GM19328 (cell line): ENCODE data around the gene RPL19.
A peak's percentile ranks its signal among the peaks of the same experiment; 100 is the strongest.
"Not testable (repeated sequence)": the region's sequence is repeated elsewhere in the genome, so short reads cannot be mapped to it uniquely, and the experiment has no call there.

Experiments
- ATAC-seq: cut with Tn5 transposase; IDR thresholded peaks from one replicate; pipeline ENCODE4 v1.9.1; 2021; ENCODE audit warnings: mild to moderate bottlenecking, moderate library complexity; ENCODE audit not compliant: unreplicated experiment

The RPL19 gene

DNA sequence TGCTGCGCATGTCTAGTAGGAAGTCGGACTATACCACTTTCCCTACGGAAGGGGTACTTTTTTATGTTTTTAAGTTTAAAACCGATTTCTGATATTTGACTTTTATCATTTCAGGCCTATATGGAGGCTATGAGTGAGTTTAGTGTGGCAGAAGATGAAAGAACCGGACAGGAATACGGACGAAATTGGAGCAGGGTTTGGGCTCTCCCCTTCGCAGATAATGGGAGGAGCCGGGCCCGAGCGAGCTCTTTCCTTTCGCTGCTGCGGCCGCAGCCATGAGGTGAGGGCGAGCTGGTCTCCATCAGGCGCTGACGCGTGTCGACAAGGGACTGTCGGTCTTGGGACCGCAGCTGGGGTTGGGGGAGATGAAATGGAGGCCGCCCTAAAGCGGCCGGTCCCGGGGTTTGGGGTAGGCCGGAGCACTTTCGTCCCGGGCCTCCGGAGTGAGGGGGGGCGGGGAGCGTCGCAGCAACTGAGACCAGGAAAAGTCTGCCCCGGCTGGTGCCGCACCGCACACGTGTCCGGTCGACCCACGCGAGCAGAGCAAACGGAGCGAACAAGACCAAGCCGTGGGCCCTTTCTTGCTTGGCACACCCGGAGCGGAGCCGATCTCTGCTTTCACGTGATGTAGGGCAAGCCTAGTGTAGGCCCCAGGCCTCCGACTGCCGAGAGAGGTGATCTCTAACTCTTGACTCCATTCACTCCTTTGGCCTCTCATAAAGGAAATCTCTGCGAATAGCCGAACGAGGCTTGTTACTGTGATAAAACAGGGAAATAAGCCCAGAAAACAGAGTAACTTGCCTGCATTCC, at the start of gene RPL19:
RPL19 (plus strand) TSS at position 214 of the 810 bp plus-strand sequence; CDS start at position 276, 62 bp downstream.
- peak; percentile 56 for ATAC-seq

DNA sequence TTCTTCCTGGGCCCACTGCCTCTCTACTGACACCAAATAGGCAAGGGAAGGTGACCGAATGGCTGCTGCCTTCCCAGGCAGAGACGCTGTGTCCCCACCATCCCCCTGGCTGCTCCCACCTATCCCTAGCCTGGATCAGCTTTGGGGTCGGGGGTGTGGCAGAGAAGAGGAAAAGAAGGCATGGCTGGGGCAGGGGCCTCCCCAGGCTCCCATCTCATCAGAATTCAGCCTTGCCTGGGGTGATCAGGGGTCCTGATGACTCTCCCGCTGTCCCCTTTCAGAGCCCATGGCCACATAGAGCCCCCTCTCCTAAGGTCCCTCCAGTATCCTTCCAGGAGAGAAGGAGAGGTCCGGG, 49.3 kb upstream of the RPL19 start:
- ATAC-seq: no peak

DNA sequence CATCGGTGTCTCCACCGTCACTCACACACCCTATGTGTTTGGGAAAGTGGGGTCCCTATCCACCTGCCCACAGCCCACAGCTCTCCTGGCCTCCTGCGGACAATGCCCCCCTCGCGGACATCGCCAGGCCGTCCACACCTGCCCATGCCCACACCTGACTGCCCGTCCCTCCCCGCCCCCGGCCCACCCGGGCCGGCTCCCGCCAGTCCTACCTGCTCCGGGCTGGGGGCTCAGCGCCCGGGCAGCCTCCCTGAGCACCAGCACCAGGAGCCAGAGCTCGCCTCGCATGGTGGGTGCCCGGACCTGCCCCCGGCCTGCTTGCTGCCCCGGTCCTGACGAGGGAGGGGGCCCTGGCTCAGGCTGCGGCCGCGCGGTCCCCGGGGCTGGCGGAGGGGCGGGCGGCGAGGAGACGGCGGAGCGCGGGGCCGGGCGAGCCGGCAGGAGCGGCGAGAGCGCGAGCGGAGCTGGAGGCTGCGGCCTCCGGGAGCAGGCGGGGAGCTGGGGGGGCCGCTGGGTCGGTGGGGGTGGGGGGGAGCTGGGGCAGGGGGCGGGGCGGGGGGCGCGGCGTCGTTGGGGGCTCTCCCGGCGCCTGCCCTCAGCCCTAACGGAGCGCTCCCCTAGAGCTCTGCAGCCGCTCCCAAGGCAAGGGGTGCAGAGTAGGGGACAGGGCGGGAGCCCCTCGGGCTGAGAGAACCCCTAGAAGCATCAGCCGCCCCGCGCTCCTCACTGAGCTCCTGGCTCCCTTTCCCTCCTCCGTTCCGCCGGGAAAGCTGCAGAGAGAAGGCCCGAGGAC, 48.7 kb upstream of the RPL19 start, which contains the start of gene PLXDC1:
PLXDC1 (minus strand) TSS at position 488 of the 793 bp plus-strand sequence; CDS start at position 288, 200 bp downstream.
- no peak for ATAC-seq

DNA sequence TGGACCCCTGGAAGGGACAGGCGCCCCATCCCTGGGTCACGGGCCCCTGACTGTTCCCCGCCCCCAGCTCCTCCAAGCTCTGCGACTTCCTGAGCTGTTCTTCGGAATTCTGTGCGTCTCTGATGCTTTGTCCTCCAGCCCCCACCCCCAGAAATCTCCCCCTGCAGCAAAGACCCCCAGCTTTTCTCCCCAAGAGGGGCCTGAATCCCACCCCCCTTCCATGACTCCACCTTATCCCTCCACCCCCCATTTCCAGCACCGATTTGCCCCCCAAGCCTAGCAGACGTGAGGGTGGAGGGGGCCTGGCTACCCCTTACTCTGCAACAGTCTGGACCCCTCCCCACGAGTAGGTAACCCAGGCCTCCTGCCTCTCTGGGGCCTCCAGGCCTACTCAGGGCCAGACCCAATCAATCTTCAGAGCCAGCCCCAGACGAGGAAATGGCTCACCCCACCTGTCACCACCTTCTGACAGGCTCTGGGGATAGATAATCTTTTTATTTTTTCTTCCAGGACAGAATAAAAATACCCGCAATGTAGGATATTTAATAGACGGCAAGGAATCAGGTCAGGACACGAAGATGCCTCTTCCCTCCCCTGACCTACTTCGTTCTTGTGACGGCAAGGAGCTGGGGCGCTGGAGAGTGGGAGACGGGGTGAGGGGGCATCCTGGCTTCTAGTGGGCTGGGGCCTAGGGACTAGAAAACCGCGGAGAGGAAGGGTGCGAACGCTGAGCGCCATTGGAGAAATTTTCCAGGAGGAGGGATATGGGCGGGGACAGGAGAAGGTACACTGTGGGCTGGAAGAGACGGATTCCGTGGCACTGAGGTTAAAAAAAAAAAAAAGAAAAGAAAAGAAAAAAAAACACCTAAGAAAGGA, 47.9 kb upstream of the RPL19 start:
- ATAC-seq: no peak

DNA sequence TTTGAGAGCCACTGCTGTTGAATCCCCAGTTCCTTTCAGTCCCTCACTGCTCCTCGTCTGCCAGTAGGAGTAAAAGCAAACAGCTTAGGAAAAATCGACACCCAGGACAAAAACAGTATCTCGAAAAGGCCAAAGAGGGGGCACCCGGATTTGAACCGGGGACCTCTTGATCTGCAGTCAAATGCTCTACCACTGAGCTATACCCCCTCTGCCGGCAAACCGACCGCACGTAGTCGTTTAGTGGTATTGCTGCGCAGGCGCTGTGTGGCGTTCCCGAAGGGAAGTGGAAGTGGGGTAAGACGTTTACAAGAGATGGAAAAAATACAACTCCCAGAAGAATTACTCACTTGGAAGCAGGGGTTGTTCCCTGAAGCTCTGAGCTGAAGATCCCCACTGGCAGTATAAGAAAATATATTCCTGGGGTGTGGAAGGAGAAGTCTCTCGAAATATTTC, 46.5 kb upstream of the RPL19 start:
- no peak for ATAC-seq

DNA sequence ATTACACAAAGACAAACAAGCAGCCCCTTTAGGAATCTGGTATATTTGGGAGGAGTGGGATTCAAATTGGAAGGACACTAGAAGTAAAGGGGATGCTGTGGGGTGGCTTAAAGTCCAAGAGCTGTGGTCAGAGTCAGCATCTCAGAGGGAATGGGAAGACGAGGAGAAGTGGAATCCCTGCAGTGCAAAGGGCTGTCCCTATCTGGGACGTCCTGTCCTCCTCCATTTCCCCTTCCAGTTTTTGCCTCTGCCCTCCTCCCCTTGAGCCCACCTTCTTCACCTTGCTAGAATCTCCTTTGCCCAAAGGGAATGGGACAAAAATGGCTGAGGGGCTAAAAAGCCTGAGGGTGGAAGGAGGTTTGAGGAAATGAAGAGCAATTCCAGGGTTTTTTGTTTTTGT, 44.4 kb upstream of the RPL19 start:
- no peak for ATAC-seq

DNA sequence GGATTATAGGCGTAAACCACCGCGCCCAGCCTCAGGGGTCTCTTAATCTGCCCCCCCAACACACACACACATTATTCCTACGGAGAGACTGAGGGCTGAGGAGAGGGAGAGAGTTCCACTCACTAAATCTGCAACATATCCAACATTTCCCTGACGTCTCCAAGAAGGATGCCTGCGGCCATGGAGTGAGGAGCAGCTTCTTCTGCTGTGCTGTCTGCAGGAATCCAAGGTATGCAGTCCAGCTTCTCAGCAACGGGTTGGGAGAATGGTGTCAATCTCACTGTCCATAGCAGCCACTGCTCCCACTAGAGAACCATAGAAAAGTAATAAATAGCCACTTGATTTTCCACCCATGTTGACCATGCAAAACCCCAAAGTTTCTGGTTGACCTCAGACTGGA, 43.6 kb upstream of the RPL19 start:
- no peak for ATAC-seq

DNA sequence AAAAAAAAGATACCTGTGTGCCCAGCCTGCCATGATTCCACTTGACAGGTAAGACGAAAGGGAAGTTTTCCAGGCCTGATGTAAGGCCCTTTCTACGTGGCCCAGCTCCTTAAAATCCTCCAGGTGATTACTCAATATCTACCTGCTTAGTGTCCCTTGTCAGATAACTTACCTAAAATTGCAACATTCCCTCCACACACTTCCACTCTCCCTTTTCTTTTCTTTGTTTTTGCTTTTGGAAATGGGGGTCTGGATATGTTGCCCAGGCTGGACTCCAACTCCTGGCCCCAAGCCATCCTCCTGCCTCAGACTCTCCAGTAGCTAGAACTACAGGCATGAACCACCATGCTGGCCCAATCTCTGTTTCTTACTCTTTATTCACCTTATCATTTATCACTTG, 41.5 kb upstream of the RPL19 start:
- ATAC-seq: no peak

DNA sequence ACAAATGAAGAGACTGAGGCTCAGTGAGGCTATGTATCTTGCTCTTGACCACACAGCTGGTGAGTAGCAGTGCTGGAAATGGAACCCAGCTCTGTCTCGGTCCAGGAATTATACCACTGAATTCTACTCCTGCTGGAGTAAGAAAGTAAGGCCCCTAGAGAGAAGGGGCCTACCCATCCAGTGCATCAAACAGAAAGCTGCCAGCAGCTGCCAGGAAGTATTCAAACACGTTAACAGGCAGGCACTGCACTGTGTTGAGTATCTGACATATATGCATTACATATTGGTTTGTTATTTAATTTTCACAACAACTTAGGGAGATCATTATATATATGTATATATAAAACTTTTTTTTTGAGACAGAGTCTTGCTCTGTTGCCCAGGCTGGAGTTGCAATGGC, 38.1 kb upstream of the RPL19 start:
- ATAC-seq: no peak

DNA sequence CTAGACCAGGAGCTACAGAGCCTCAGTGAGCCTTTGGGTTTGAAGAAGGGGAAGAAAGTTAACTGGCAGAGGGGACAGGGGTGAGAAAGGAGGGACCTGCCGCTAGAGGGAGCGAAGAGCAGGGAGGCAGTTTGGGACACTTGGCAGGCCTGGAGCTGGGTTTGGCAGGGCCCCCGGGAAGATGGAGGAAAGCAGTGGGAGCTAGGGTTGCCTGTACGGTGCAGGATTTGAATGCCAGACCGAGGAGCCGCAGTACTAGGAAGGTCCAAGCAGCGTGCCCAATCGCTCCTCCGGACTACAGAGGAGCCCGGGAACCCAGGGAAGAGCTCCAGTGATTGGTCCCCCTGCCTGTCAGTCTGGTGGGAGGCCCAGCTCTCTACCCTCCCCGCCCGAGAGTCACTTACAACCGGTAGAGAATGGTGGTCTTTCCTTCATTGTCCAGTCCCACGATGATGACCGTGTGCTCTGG, 35.4 kb upstream of the RPL19 start:
- ATAC-seq: peak; percentile 70

DNA sequence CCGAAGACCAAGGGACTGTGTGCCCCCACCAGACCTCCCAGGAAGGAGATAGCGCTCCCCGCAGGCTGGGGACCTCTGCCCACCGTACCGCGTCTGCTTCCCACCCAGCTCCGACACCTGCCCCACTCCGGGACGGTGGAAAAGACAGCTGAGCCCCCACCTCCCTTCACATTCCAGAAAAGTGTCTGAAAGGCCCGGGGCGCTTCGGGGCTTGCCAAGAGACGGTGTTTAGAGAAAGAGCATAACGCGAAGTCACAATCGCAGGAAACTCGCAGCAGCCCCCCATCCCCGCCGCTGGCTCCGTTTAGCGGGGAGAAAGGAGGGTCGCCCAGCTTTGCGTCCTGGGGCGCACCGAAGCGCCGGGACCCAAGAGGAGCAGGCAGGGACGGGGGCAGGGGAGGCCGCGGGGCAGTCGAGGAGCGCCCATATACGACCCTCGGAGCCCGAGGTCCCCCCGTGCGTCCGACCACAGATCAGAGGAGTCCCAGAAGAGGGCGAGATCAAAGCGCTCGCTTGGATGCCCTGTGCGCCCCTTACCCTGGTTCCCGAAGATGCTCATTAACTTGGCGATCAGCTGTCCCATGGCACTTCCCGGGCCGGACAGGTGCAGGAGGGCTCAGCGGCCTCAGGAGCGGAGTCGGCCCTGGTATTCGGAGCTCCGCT, 34.8 kb upstream of the RPL19 start:
- ATAC-seq: no peak

DNA sequence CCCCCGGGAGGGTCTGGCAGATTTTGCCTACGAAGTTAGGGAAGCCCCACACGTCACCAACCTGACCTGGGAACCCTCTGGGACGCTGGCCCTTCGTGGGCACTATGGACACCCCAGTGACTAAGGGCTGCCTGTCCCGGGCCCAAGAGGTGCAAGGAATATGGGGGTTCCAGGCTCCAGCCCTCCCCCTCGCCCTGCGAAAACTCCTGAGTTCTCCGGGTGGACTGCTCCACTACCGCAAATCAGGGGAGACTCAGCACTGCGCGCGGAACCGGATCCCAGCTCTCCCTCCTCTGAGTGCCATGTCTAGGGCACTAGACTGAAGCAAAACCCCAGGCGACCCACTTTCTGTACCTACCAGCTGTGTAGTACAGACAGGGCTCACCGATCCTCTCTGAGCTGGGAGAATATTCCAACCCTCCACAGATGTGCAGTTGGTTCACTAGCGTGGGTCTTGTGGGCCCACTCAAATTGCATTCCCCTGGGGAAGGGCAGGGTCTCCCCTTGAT, 34.2 kb upstream of the RPL19 start, which contains the start of gene ARL5C:
ARL5C (minus strand) TSS at position 321 of the 509 bp plus-strand sequence. CDS start 401 bp downstream, outside the sequence.
- no peak for ATAC-seq

DNA sequence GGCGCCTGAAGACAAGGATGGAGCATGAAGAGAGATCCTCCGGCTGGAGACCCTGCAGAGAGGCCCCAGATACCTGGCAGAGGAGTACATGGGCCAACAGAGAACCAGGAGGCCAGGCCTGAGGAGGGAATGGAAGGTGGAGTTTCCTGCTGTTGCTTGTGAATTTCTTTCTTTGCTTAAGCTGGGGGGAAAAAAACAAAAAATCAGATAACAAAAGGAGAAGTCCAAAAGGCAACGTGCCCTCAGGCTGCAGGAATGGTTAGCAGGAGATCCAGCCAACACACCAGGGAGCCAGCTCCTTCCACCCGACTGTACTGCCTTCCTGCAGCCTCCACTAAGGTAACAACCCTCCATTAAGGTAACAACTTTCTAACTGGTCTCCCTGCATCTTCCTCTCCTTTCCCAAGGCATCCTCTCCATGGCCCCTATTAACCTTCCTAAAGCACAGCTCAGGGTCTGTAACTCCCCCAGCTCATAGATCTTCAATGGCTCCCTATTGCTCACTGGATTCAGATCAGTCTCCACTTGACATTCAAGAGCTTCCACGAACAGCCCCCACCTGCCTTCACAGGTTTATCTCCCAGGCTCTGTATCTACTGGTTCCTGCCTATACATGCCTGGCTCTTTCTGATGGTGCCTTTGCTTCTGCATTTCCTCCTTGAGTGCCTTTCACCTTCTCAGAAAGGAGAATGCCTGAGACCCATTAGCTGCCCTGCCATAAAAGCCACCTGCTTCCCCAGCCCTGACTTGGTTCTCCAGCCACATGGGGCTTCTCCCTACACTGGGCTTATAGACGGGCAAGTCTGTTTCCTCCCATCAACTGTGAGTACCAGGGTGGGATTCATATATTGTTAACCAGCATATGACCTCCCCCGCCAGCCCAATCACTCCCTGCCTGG, 33.4 kb upstream of the RPL19 start:
- ATAC-seq: no peak

DNA sequence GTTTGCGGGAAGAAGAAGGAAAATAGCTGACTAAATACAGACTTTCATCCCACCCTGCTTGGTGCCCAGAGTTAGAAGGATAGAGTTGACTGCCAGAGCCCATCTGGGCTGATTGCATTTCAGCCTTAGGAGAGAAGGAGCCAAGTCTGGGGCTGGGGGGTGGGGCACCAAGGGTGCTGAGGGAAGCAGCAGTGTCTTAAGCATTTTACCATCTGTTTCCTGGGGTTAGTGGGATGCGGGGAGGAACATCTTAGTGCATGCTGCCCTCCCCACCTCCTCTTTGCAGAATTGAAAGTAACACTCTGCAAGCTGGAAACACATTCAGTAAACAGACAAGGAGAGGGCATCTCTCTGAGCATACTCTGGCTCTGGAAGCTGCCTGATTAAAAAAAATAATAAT, 32.6 kb upstream of the RPL19 start:
- no peak for ATAC-seq

DNA sequence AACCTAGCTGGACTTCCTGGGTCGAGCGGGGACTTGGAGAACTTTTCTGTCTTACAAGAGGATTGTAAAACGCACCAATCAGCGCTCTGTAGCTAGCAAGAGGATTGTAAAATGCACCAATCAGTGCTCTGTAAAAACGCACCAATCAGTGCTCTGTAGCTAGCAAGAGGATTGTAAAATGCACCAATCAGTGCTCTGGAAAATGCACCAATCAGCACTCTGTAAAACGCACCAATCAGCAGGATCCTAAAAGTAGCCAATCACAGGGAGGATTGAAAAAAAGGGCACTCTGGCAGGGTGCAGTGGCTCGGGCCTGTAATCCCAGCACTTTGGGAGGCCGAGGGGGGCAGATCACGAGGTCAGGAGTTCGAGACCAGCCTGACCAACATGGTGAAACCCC, 31.6 kb upstream of the RPL19 start:
- not testable (repeated sequence) for ATAC-seq

DNA sequence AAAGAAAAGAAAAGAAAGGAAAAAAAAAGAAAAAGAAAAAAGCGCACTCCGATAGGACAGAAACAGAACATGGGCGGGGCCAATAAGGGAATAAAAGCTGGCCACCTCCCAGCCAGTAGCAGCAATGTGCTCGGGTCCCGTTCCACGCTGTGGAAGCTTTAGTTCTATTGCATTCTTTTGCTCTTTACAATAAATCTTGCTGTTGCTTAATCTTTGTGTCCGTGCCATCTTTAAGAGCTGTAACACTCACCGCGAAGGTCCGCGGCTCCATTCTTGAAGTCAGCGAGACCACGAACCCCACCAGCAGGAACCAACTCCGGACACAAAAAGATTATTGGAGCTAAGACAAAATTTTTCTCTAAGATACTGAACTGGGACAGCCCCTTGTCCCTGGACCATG, 31.0 kb upstream of the RPL19 start:
- no peak for ATAC-seq

DNA sequence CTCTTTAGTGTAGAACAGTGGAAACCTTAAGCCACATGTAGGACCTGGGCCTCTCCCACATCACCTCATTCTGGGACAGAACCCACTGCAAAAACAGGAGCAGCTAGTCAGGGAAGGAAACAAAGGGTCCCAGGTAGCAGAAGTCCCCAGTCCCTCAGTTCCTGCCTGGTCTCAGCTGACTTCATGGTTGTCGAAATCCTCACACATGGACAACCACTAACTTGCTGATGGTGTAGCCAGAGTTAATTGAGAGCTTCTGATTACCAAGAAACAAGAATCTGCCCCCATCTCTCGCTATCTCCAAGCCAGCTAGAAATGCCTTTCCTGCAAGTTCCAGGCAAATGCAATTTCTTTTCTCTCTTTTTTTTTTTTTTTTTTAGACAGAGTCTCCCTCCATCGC, 30.6 kb upstream of the RPL19 start:
- ATAC-seq: no peak

DNA sequence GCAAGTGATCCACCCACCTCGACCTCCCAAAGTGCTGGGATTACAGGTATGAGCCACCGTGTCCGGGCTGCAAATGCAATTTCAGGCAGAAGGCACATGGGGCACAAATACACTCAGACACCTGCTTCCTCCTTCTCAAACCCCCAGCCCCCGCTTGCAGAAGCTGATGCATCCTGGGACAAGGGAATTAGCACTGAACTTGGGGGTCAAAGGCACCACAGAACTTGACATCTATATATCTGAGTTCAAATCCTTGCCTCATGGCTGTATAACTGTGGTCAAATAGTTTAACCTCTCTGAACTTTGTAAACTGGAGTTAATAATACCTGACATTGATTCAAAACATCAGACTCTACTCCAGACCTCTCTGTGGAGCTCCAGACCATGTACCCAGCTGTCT, 30.0 kb upstream of the RPL19 start:
- no peak for ATAC-seq

DNA sequence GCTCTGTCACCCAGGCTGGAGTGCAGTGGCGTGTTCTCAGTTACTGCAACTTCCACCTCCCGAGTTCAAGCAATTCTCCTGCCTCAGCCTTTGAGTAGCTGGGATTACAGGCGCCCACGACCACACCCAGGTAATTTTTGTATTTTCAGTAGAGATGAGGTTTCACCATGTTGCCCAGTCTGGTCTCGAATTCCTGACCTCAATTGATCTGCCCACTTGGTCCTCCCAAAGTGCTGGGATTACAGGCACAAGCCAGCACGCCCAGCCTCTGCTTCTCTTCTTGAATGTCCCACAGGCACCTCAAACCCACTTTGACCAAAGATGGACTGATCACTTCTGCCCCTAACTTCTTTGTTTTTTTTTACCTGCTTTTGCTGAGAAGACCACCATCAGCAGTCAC, 29.5 kb upstream of the RPL19 start:
- no peak for ATAC-seq
